ENCODE results near the gene FGF1. TPM values are rescaled to one million over a fixed set of nuclear protein-coding genes. Genes with fewer than 3 reads are reported as not detected.

The FGF1 gene
- total RNA-seq, 2 donors from 2014 or later = 11.4 to 56.7 TPM

DNA sequence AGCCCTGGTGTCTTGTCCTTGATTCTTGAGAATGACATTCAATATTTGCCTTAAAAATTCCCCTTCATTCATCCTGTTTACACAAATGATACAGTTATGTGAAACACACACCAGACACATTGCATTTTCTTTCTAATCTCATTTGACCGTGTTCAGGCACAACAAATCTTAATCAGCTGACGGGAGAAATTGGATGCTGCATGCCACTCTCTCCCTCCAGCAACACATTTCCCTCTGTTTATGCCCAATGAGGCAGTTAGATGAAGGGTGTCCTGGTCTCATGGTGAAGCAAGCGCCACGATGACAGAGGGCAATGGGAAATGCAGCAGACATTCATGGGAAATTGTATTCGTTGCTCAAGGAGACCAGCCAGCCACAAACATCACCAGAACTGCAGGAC, 3.2 kb upstream of the FGF1 start:
- TF ChIP-seq, protein P1, sequence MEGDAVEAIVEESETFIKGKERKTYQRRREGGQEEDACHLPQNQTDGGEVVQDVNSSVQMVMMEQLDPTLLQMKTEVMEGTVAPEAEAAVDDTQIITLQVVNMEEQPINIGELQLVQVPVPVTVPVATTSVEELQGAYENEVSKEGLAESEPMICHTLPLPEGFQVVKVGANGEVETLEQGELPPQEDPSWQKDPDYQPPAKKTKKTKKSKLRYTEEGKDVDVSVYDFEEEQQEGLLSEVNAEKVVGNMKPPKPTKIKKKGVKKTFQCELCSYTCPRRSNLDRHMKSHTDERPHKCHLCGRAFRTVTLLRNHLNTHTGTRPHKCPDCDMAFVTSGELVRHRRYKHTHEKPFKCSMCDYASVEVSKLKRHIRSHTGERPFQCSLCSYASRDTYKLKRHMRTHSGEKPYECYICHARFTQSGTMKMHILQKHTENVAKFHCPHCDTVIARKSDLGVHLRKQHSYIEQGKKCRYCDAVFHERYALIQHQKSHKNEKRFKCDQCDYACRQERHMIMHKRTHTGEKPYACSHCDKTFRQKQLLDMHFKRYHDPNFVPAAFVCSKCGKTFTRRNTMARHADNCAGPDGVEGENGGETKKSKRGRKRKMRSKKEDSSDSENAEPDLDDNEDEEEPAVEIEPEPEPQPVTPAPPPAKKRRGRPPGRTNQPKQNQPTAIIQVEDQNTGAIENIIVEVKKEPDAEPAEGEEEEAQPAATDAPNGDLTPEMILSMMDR (IDR thresholded peaks at IDR 0.05) = no peak
- Histone ChIP-seq H3K36me3 (no peaks in the 10 kb centered on the region), H3K9me3 (no peaks in the 10 kb centered on the region), H3K4me3 (no peak overlapping the region), H3K27ac (no peak overlapping the region), H3K27me3 (replicated peaks; ENCODE audit: insufficient read depth) (no peaks in the 10 kb centered on the region), H3K4me1 (ENCODE audit: control insufficient read depth in 1 of 2, low read depth in 2 of 2) (peaks cover 12 to 28% of the 10 kb centered on the region in 2 donors)
- ATAC-seq (ENCODE audit: insufficient number of reproducible peaks, low FRiP score, low read depth) (no peak), DNase-seq (ENCODE audit: low spot score) (no peak)

DNA sequence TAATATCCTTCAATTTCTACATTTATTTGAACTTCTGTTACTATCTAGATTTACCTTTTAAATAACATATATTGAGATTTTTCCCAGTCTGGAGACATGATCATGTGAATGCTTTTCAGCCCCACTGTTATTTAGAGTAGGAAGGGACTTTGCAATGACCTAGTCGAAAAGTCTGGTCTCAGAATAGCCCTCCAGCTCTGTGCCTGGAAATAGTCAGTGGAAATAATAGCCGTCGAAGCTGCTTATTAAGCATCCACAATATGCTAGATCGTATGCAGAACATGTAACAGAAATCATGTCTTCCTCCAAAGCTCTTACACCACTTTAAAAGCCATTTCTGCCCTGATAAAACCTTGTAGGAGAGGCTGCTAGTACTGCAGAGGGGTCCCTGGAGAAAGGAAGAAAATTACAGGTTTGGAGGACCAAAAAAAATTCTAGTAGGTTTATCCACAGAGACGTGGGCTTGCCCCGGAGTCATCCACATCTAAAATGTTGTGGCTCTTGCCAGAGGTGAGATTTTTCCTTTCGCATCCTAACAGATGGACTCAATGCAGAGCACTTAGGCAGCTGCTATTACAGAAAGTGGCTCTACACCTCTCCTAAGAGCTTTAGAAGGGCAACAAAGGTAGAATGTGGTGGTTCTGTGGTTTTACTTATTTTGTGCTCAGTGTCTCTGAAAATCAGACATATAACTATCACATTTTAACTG, 2.5 kb upstream of the FGF1 start:
- peak overlapping the region in 1 of 2 donors; percentile 32 for H3K27ac ChIP-seq
- no peaks in the 10 kb centered on the region for H3K36me3 ChIP-seq
- H3K4me1 ChIP-seq (ENCODE audit: control insufficient read depth in 1 of 2, low read depth in 2 of 2) = peaks cover 12 to 30% of the 10 kb centered on the region in 2 donors
- H3K9me3 ChIP-seq = no peaks in the 10 kb centered on the region
- no peak overlapping the region for H3K4me3 ChIP-seq
- DNase-seq (ENCODE audit: low spot score) (no peak), ATAC-seq (ENCODE audit: insufficient number of reproducible peaks, low FRiP score, low read depth) (no peak)
- TF ChIP-seq, protein P1 (IDR thresholded peaks at IDR 0.05) = no peak
- H3K27me3 ChIP-seq (replicated peaks; ENCODE audit: insufficient read depth) = no peaks in the 10 kb centered on the region

DNA sequence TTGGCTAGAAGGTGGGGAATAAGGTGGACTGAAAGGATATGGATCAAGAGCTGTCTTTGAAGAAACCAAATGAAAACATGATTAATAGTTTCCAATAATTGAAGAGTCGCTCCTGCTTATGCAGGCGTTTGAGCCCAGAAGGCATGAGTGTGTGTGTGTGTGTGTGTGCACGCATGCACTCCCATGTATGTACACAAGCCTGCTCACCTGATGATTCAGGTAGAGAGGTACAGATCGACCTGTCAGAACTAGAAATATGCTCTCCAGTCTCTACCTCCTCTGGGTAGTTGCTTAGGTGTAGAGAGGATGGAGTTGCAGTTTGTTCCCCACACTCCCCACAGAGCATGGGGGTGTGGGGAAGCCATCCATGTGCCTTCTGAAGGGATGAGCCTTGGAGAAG, 1.1 kb upstream of the FGF1 start:
- DNase-seq (ENCODE audit: low spot score) = no peak
- H3K27ac ChIP-seq = peak overlapping the region; percentile 74 to 84
- no peaks in the 10 kb centered on the region for H3K27me3 ChIP-seq (replicated peaks; ENCODE audit: insufficient read depth)
- H3K9me3 ChIP-seq = no peaks in the 10 kb centered on the region
- no peak for ATAC-seq (ENCODE audit: insufficient number of reproducible peaks, low FRiP score, low read depth)
- peaks cover 12 to 30% of the 10 kb centered on the region in 2 donors for H3K4me1 ChIP-seq (ENCODE audit: control insufficient read depth in 1 of 2, low read depth in 2 of 2)
- no peak overlapping the region for H3K4me3 ChIP-seq
- TF ChIP-seq, protein P1 (IDR thresholded peaks at IDR 0.05) = no peak
- no peaks in the 10 kb centered on the region for H3K36me3 ChIP-seq

DNA sequence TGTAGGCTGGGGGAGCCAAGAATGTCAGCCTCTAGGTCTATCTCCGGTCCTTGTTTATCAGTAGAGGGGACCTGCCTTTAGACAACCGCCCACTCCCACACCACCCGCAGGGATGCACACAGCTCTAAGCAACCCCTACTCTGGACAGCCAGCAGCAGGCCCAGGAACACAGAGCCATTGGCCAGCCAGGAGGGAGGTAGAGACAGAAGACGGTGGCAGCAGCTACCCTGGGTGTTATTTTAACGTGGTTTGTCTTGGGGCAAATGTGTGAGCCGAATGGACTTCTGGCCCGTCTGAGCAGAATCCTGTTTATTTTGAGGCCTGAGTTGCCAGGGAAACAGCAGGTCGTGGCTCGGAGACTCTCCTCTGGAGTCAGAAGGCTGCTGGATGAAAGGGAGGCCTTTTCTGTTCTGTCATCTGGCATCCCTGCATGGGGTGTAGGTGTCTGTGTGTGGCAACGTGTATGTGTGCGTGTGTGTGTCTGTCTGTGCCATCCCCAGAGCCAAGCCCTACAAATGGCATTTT, 382 bp upstream of the FGF1 start:
- no peaks in the 10 kb centered on the region for H3K27me3 ChIP-seq (replicated peaks; ENCODE audit: insufficient read depth)
- H3K9me3 ChIP-seq = no peaks in the 10 kb centered on the region
- peaks cover 12 to 30% of the 10 kb centered on the region in 2 donors for H3K4me1 ChIP-seq (ENCODE audit: control insufficient read depth in 1 of 2, low read depth in 2 of 2)
- H3K4me3 ChIP-seq = peak overlapping the region; percentile 51
- no peaks in the 10 kb centered on the region for H3K36me3 ChIP-seq
- DNase-seq (ENCODE audit: low spot score) (no peak), ATAC-seq (ENCODE audit: insufficient number of reproducible peaks, low FRiP score, low read depth) (peak; percentile 43)
- H3K27ac ChIP-seq = peak overlapping the region; percentile 74 to 84
- TF ChIP-seq, protein P1 (IDR thresholded peaks at IDR 0.05) = no peak

DNA sequence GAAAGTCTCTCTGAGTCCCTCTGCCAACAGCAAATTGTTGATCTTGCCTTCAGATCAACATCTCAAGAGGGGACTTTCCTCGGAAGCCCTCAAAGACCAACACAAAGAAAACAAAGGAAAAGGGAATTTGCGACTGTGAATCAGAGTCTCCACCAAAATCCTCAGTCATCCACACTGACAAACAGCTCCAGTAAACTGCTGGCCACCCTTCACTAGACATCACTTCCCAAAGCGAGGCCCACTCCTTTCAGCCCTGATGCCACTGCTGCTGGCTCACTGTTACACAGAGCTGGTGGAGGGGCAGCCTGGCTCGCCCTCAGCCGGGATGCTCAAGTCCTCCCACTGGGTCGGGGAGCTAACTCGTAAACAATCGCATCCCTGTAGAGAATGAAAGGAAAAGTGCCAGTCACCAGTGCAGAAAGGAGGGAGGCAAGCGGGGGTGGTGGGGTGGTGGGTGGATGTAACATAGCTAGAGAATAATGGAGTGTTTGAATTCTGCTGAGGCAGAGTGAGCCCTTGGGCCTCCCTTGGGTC, 1.3 kb downstream of the FGF1 start:
- no peaks in the 10 kb centered on the region for H3K9me3 ChIP-seq
- H3K36me3 ChIP-seq = no peaks in the 10 kb centered on the region
- ATAC-seq (ENCODE audit: insufficient number of reproducible peaks, low FRiP score, low read depth) = peak; percentile 14
- TF ChIP-seq, protein P1 (IDR thresholded peaks at IDR 0.05) = no peak
- DNase-seq (ENCODE audit: low spot score) = no peak
- H3K27me3 ChIP-seq (replicated peaks; ENCODE audit: insufficient read depth) = no peaks in the 10 kb centered on the region
- H3K4me1 ChIP-seq (ENCODE audit: control insufficient read depth in 1 of 2, low read depth in 2 of 2) = peaks cover 12 to 30% of the 10 kb centered on the region in 2 donors
- H3K27ac ChIP-seq = peak overlapping the region; percentile 74 to 84
- H3K4me3 ChIP-seq = peak overlapping the region; percentile 51
